Ishikawa (cell line): ENCODE measurements around the gene SDE2.

Experiments
- EGR1 ChIP-seq: IDR thresholded peaks from 2 replicates; pipeline ENCODE4 v1.6.1; 2012
- FOXM1 ChIP-seq: IDR thresholded peaks from 2 replicates; pipeline ENCODE4 v1.6.1; 2012; ENCODE audit warnings: low read depth, borderline replicate concordance
- TAF1 ChIP-seq: IDR thresholded peaks from 2 replicates; pipeline ENCODE4 v1.6.1; 2012; ENCODE audit warnings: low read depth, mild to moderate bottlenecking
- TEAD4 ChIP-seq: IDR thresholded peaks from 2 replicates; pipeline ENCODE4 v1.6.1; 2012
- YY1 ChIP-seq: IDR thresholded peaks from 2 replicates; pipeline ENCODE4 v1.6.1; 2012; ENCODE audit warnings: low read depth
- TF ChIP-seq, protein P1 (sequence below): IDR thresholded peaks from 2 replicates; pipeline ENCODE4 v1.6.1; 2012; ENCODE audit warnings: low read depth, mild to moderate bottlenecking

DNA sequence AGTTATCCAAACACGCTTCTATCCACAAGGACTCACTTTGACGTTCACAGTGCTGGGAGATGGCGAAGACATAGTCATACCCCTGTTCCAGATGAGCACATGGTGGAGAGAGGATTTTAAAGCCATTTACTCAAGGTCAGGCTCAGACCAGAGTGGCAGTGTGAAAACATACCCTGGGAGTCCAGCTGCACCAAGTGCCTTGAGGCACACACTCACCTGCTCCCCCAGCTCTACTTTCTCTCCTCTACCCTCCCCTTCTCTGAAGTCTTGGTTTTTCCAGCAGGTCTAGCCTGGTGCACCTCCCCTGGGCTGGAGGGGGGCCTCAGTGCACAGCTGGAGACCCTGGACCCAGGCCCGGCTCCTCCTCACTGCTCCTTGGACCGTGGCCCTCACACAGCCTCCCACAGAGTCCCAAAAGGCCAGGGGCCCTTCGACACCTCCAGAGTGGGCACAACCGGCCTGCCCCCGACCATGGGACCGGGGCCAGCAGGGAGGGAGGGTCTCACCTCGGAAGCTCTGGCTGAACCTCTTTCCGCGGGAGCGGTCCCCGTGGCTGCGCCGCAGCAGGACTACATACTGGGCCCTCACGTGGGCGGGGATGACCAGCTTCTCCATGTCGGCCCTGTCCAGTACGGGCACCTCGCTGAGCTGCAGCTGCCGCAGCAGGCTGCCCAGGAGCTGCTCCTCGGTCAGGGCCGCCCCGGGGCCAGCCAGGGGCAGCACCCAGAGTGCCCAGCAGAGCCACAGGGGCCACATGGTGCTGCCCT is 58.6 kb downstream of the SDE2 start:
- TF ChIP-seq, protein P1, sequence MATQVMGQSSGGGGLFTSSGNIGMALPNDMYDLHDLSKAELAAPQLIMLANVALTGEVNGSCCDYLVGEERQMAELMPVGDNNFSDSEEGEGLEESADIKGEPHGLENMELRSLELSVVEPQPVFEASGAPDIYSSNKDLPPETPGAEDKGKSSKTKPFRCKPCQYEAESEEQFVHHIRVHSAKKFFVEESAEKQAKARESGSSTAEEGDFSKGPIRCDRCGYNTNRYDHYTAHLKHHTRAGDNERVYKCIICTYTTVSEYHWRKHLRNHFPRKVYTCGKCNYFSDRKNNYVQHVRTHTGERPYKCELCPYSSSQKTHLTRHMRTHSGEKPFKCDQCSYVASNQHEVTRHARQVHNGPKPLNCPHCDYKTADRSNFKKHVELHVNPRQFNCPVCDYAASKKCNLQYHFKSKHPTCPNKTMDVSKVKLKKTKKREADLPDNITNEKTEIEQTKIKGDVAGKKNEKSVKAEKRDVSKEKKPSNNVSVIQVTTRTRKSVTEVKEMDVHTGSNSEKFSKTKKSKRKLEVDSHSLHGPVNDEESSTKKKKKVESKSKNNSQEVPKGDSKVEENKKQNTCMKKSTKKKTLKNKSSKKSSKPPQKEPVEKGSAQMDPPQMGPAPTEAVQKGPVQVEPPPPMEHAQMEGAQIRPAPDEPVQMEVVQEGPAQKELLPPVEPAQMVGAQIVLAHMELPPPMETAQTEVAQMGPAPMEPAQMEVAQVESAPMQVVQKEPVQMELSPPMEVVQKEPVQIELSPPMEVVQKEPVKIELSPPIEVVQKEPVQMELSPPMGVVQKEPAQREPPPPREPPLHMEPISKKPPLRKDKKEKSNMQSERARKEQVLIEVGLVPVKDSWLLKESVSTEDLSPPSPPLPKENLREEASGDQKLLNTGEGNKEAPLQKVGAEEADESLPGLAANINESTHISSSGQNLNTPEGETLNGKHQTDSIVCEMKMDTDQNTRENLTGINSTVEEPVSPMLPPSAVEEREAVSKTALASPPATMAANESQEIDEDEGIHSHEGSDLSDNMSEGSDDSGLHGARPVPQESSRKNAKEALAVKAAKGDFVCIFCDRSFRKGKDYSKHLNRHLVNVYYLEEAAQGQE, result no peak
- TF ChIP-seq TAF1 (peak; percentile 27; the same call in 1 of the 2 replicates), EGR1 (peak; percentile 62; the same call in 1 of the 2 replicates), FOXM1 (no peak), YY1 (no peak), TEAD4 (no peak)
